Endothelial cell of umbilical vein (primary cell): ENCODE results near the gene MREG. TPM values are rescaled to one million over a fixed set of nuclear protein-coding genes. Genes with fewer than 3 reads are reported as not detected.

Source experiments
- BruUV-seq: library from RNA; stranded (reverse); fragments of 400-500 nt; replicated peaks from 2 replicates; lab custom pipeline; 2021; lab: Mats Ljungman, UMichigan
- CTCF ChIA-PET: fragments of 300-600, 350-600 bp; sonication (Branson Sonifier 250); formaldehyde crosslinking; loops from one replicate; lab custom pipeline; 2021; ENCODE audit warnings: antibody characterized with exemption, inconsistent platforms; lab: Charles Lee
- POLR2A ChIA-PET: fragments of 300-600, 350-600 bp; sonication (Branson Sonifier 250); formaldehyde crosslinking; loops from one replicate; lab custom pipeline; 2021; ENCODE audit warnings: antibody characterized with exemption, inconsistent platforms; lab: Charles Lee
- DNase-seq: peaks from one replicate; pipeline ENCODE4 v3.0.0-alpha.2; 2011; ENCODE audit warnings: low read depth, low spot score
- FAIRE-seq: peaks from 2 replicates; lab custom pipeline; 2011; peaks lifted over from hg19 to GRCh38; lab: Jason Lieb, UNC
- H2AFZ ChIP-seq: 2 replicates; pipeline ENCODE4 v1.6.0; 2012; ENCODE audit warnings: low read depth, low read length, control low read depth, inconsistent platforms
- H3K27ac ChIP-seq: 2 replicates; pipeline ENCODE4 v1.5.1; 2011; ENCODE audit warnings: low read depth, mild to moderate bottlenecking, control low read depth, low read length, moderate library complexity; ENCODE audit not compliant: insufficient read depth
- H3K27me3 ChIP-seq, 2 experiments: 2 replicates each; pipeline versions ENCODE4 v1.6.0 to v1.6.1; 2011; ENCODE audit warnings: low read length in 2 of 2, mixed read lengths in 1 of 2; ENCODE audit not compliant: control insufficient read depth in 2 of 2, insufficient read depth in 2 of 2
- H3K36me3 ChIP-seq, 2 experiments: 2 replicates in 1 of 2; 3 replicates in 1 of 2; pipeline ENCODE4 v1.5.1; 2011; ENCODE audit warnings: low read length in 2 of 2, mild to moderate bottlenecking in 1 of 2, moderate library complexity in 1 of 2; ENCODE audit not compliant: control insufficient read depth in 2 of 2, insufficient read depth in 2 of 2; ENCODE audit errors: extremely low read depth in 1 of 2
- H3K4me1 ChIP-seq: 3 replicates; pipeline ENCODE4 v1.5.1; 2011; ENCODE audit warnings: mild to moderate bottlenecking, low read length; ENCODE audit not compliant: control insufficient read depth, insufficient read depth; ENCODE audit errors: extremely low read depth
- H3K4me2 ChIP-seq: 2 replicates; pipeline ENCODE4 v1.6.1; 2011; ENCODE audit warnings: low read length, control low read depth, mixed read lengths; ENCODE audit not compliant: insufficient read depth
- H3K4me3 ChIP-seq, 3 experiments: fragments of 200-600 bp in 1 of 3; sonication (generic), shearing (Covaris generic) in 1 of 3; replicated peaks in 1 of 3; 2 replicates each; pipeline ENCODE4 v1.5.1; 2011 to 2016; ENCODE audit warnings: control low read depth in 3 of 3, low read length in 3 of 3, mild to moderate bottlenecking in 2 of 3, inconsistent platforms in 1 of 3, low read depth in 1 of 3, moderate library complexity in 1 of 3; ENCODE audit not compliant: insufficient read depth in 1 of 3
- H3K79me2 ChIP-seq: 2 replicates; pipeline ENCODE4 v1.6.0; 2012; ENCODE audit warnings: low read length, inconsistent platforms; ENCODE audit not compliant: control insufficient read depth, insufficient read depth
- H3K9ac ChIP-seq: replicated peaks from 2 replicates; pipeline ENCODE3; 2011; ENCODE audit warnings: low read length, control low read depth; ENCODE audit not compliant: insufficient read depth; ENCODE audit errors: extremely low read depth
- H3K9me1 ChIP-seq: replicated peaks from 3 replicates; pipeline ENCODE4 v1.6.0; 2011; ENCODE audit warnings: mild to moderate bottlenecking, low read length; ENCODE audit not compliant: control insufficient read depth, insufficient read depth; ENCODE audit errors: extremely low read depth
- H3K9me3 ChIP-seq: replicated peaks from 2 replicates; pipeline ENCODE4 v1.5.1; 2012; ENCODE audit warnings: low read length, inconsistent platforms; ENCODE audit not compliant: control insufficient read depth, insufficient read depth
- H4K20me1 ChIP-seq: replicated peaks from 2 replicates; pipeline ENCODE3; 2011; ENCODE audit warnings: mild to moderate bottlenecking, low read length; ENCODE audit not compliant: control insufficient read depth, insufficient read depth; ENCODE audit errors: extremely low read depth
- CTCF ChIP-seq, 2 donors: IDR thresholded peaks; 1 replicate in 1 of 2; 2 replicates in 1 of 2; pipeline ENCODE4 v1.5.1; 2011; ENCODE audit warnings: low read length in 2 of 2, mild to moderate bottlenecking in 2 of 2, moderate library complexity in 2 of 2, control low read depth in 1 of 2, inconsistent platforms in 1 of 2, low read depth in 1 of 2; ENCODE audit not compliant: insufficient read depth in 1 of 2; ENCODE audit errors: extremely low read depth in 1 of 2
- EZH2 ChIP-seq: IDR thresholded peaks from 2 replicates; pipeline ENCODE4 v1.6.1; 2012; ENCODE audit warnings: borderline replicate concordance, low read depth, mild to moderate bottlenecking, moderate library complexity, low read length, inconsistent platforms; ENCODE audit not compliant: severe bottlenecking
- FOS ChIP-seq: IDR thresholded peaks from 2 replicates; pipeline ENCODE4 v1.6.1; 2011; ENCODE audit warnings: mild to moderate bottlenecking, low read length, moderate library complexity, borderline replicate concordance; ENCODE audit not compliant: insufficient read depth
- GATA2 ChIP-seq: IDR thresholded peaks from 2 replicates; pipeline ENCODE4 v1.7.0; 2011; ENCODE audit warnings: low read depth, mild to moderate bottlenecking, moderate library complexity, mixed read lengths, low read length; ENCODE audit not compliant: insufficient read length, insufficient read depth
- JUN ChIP-seq: IDR thresholded peaks from 2 replicates; pipeline ENCODE4 v1.6.1; 2011; ENCODE audit warnings: borderline replicate concordance, low read depth; ENCODE audit not compliant: insufficient read length, insufficient read depth
- MAX ChIP-seq: IDR thresholded peaks from 2 replicates; pipeline ENCODE4 v1.6.1; 2011; ENCODE audit not compliant: insufficient read depth, insufficient read length
- MYC ChIP-seq: IDR thresholded peaks from one replicate; pipeline ENCODE4 v1.6.1; 2011; ENCODE audit warnings: mild to moderate bottlenecking, low read depth, low read length
- POLR2A ChIP-seq: IDR thresholded peaks from 2 replicates; pipeline ENCODE4 v1.6.1; 2012; ENCODE audit warnings: low read depth, mild to moderate bottlenecking, control low read depth, low read length
- POLR2AphosphoS5 ChIP-seq: IDR thresholded peaks from 2 replicates; pipeline ENCODE4 v1.6.1; 2012; ENCODE audit warnings: low read depth, mild to moderate bottlenecking, control low read depth, low read length, moderate library complexity; ENCODE audit not compliant: insufficient read depth
- dilution Hi-C: fragments of 300-500 bp; cut with MboI; formaldehyde crosslinking; loops from one replicate; pipeline ENCODE4 v1.15.0; 2019; ENCODE audit warnings: low sequenced_read_pairs; ENCODE audit not compliant: extremely low pct_ligation_motif_present
- intact Hi-C: fragments of 100-400 bp; cut with micrococcal nuclease; formaldehyde crosslinking; loops from one replicate; pipeline ENCODE4 v1.10.0; 2022
- polyA plus RNA-seq, 4 experiments: library from polyadenylated mRNA; depleted of rRNA in 3 of 4; stranded (reverse) in 3 of 4; unstranded in 1 of 4; fragments of >200 nt; gene quantifications; 2 replicates each; pipeline versions ENCODE4 v1.2.1 to v1.2.3, GENCODE V29; 2011 to 2012; ENCODE audit warnings: missing spikeins in 1 of 4
- total RNA-seq: library from RNA; stranded (reverse); gene quantifications from 2 replicates; pipeline ENCODE4 v1.2.3, GENCODE V29; 2021

The MREG gene
- total and polyA plus RNA-seq, 2 donors (not counting 3 experiments of a cell fraction or from before 2014, with no cell fraction given), result 0.41 to 3.9 TPM

- peaks cover 0 to 2% of the 10 kb centered on the region in 2 experiments for H3K27me3 ChIP-seq
- no peaks in the 10 kb centered on the region for H3K9me3 ChIP-seq
- no peak overlapping the region for H2AFZ ChIP-seq
- H3K9me1 ChIP-seq, result no peaks in the 10 kb centered on the region
- TF ChIP-seq EZH2, result no peak
- TF ChIP-seq MAX, result no peak
- no peak for TF ChIP-seq GATA2
- no peak for TF ChIP-seq POLR2A
- no peak for TF ChIP-seq CTCF (IDR thresholded peaks at IDR 0.05; ENCODE audit: extremely low read depth in 1 of 2, insufficient read depth in 1 of 2, low read depth in 1 of 2, low read length in 2 of 2)
- no peak for TF ChIP-seq MYC
- TF ChIP-seq POLR2AphosphoS5, result no peak
- TF ChIP-seq FOS, result no peak
- TF ChIP-seq JUN, result no peak
- no peak overlapping the region for H3K9ac ChIP-seq
- ChIA-PET POLR2A (no interaction called here), CTCF (interaction anchor here (1.2 to 2.5 kb wide), 3 partner anchors 13 to 48 kb away, joined by 4 to 6 read pairs (median 4); no protein-coding TSS in a partner anchor)
- H3K36me3 ChIP-seq, result no peaks in the 10 kb centered on the region
- DNase-seq, result no peak
- no peak overlapping the region for H3K27ac ChIP-seq
- dilution Hi-C loops, result no loop called here
- BruUV-seq, result no TSS peak
- no peaks in the 10 kb centered on the region for H3K79me2 ChIP-seq
- H3K4me1 ChIP-seq, result no peaks in the 10 kb centered on the region
- intact Hi-C loops, result no loop called here
- H3K4me2 ChIP-seq, result no peak overlapping the region
- H4K20me1 ChIP-seq, result no peaks in the 10 kb centered on the region
- no peak overlapping the region for H3K4me3 ChIP-seq
- FAIRE-seq, result no peak
Observed at GRCh38 chr2:215998636-215999035, 14.7 kb downstream of the MREG start.
